Urothelium cell line (cell line): ENCODE measurements around the gene ASIC4.

Source experiments
- DNase-seq: peaks from one replicate; pipeline ENCODE4 v3.0.0; 2011; ENCODE audit warnings: low spot score, mixed read lengths
- FAIRE-seq: peaks from 2 replicates; lab custom pipeline; 2011; peaks lifted over from hg19 to GRCh38; lab: Jason Lieb, UNC

ASIC4 gene

GRCh38 chr2:219565130-219566080 lies 51.1 kb downstream of the ASIC4 start:
- FAIRE-seq = no peak
- no peak for DNase-seq

- no peak for DNase-seq
- FAIRE-seq = no peak
These were observed 52.4 kb downstream of the ASIC4 start for GRCh38 chr2:219566640-219567039.

GRCh38 chr2:219567131-219567530 lies 52.8 kb downstream of the ASIC4 start:
- FAIRE-seq (no peak), DNase-seq (no peak)

DNA sequence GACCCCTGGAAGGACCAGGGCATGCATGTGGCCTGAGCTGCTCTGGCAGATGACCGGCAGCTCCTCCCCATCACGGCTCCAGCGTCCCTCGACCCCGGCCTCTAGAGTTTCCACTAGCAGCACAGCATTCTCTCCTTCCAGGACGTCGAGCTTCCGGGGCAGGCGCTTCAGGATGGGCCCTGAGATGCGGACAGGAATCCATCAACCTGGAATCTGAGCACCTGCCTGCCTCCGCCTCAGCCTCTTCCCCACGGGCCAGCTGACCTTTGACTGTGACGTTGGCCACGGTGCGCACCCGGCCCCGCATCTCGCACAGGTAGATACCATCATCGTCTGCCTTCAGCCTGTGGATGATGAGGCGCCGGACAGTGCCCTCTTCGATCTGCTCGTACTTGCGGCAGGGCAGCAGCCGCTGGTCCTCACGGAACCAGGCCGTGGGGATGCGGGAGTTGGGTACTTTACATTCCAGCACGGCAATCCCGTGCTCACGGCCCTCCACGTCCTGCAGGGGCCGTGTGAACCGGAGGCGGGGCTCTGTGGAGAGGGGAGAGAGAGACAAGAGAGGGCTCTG lies 53.6 kb downstream of the ASIC4 start:
- DNase-seq (no peak), FAIRE-seq (no peak)

- FAIRE-seq (no peak), DNase-seq (no peak)
These were observed 54.8 kb downstream of the ASIC4 start for GRCh38 chr2:219569041-219569440.

GRCh38 chr2:219569635-219570034 lies 55.4 kb downstream of the ASIC4 start:
- FAIRE-seq = no peak

GRCh38 chr2:219570194-219570923 lies 56.1 kb downstream of the ASIC4 start:
- FAIRE-seq (peak; percentile 80), DNase-seq (peak; percentile 71)

More at GRCh38 chr2:219569635-219570034, 55.4 kb downstream of the ASIC4 start:
- DNase-seq = no peak

DNA sequence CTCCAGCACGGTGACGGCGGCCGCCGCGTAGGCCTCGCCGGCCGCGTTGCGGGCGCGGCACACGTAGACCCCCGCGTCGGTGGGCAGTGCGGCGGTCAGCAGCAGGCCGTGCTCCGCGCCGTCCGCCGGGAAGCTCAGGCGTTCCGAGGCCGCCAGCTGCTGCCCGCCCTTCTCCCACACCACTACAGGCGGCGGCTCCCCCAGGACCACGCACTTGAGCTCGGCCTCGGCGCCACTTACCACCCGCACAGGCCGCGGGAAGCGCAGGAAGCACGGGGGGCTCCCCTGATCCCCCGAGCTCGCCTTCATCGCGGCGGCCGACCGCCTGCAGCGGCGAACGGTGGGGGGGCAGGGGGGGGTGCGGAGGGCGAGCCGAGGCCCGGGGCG lies 56.6 kb downstream of the ASIC4 start:
- peak; percentile 63 for FAIRE-seq
- DNase-seq = no peak

DNA sequence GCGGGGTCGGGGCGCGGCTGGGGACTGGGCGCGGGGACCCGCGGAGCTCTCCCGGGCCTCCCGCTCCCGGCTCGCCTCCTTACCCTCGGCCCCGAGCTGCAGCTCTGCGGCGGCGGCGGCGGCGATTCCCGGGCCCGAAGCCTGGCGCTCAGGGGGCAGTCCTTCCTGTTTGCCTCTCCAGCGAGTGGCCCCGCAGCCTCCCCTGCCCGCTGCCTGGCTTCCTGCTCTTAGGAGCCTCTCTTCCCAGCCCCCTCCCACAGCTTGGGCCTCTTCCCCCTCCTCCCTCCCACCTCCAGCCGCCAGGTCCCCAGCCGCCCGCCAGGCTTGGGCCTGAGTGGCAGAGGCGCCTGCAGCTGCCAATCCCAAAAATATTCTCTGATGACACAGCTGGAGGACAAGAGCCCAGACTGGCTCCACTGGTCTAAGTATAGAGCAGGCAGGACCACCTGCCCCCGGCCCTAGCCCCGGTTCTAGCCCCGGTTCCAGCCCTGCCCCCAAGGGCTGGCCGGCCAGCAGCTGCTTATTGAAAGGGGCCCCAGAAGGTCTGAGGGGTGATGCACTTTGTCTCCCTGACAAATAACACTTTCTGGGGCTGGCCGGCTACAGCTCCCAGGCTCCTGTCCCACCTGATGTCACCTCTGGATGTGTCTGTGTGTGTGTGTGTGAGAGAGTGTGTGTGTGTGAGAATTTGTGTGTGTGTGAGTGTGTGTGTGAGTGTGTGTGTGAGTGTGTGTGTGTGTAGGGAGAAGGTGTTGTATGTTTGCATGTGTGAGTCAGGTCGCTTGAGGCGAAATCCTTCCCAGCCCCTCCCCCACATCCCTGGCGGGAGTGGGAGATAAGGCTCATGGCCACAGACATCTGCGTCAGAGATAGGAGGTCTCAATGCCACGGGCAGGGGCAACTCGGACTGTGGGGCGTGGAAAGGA lies 57.3 kb downstream of the ASIC4 start, which contains the start of gene OBSL1:
TSS of gene OBSL1 (minus strand) at position 229 of the 926 bp plus-strand sequence. CDS start 307 bp downstream, outside the sequence.
- DNase-seq = peak; percentile 86
- FAIRE-seq = peak; percentile 94

- DNase-seq (no peak), FAIRE-seq (no peak)
These were observed 58.1 kb downstream of the ASIC4 start, which contains the start of gene INHA for GRCh38 chr2:219572237-219573001. INHA (plus strand) TSS chr2:219572310; CDS start chr2:219572375, 65 bp downstream.

GRCh38 chr2:219573166-219573565 lies 58.9 kb downstream of the ASIC4 start:
- FAIRE-seq (no peak), DNase-seq (no peak)

DNA sequence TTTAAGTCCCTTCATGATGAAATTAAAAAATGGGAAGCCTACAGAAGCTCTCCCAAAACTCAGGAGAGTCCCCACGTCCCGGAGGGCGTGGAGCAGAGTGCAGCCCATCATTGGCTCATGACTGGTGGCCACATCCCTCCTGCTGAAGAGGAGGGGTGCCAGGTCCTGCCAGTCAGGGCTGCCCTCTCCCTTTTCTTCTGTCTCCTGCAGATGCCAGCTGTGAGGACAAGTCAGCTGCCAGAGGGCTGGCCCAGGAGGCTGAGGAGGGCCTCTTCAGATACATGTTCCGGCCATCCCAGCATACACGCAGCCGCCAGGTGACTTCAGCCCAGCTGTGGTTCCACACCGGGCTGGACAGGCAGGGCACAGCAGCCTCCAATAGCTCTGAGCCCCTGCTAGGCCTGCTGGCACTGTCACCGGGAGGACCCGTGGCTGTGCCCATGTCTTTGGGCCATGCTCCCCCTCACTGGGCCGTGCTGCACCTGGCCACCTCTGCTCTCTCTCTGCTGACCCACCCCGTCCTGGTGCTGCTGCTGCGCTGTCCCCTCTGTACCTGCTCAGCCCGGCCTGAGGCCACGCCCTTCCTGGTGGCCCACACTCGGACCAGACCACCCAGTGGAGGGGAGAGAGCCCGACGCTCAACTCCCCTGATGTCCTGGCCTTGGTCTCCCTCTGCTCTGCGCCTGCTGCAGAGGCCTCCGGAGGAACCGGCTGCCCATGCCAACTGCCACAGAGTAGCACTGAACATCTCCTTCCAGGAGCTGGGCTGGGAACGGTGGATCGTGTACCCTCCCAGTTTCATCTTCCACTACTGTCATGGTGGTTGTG lies 60.4 kb downstream of the ASIC4 start:
- no peak for FAIRE-seq
- no peak for DNase-seq

- FAIRE-seq (no peak), DNase-seq (no peak)
These were observed 61.6 kb downstream of the ASIC4 start for GRCh38 chr2:219575566-219576504.

DNA sequence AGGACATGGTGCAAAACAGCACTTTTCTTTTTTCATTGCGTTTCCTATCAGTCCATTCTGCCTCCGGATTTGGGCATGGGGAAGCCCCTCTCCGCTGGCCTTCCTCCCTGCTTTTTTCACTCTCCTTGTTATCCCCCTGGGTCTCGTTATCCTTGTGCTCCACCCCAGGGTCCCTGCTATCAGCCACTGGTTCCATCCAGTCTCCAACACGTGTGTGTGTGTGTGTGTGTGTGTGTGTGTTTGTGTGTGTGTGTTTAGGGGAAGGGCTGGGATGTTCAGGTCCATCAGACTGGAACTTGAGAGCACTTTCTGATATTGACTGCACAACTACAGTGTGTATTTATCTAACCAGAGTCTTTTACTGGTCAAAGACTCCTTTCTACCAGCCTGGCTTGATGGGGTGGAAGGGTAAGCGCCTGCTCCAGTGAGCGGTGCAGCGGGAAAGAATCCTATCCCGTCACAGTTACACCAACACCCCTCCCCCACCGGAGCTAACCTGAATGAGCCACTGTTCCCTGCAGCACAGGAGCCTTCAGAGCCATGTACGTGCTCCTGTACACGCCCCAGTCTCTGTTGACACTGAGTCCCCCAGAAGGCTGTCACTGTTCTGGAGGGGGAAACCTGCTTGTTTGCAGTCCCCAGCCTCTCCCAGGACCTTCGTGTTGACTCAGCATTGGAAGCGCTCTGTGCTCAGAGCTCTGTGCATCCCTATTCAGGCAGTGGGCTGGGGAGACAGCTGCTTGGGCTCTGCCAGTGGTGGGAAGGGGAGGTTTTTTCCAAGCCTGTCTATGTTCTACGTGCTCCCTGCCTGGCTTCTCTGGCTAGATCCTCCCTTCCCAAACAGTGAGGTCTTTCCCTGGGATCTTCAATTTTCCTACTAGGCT lies 62.5 kb downstream of the ASIC4 start:
- DNase-seq = peak; percentile 44
- FAIRE-seq = no peak

DNA sequence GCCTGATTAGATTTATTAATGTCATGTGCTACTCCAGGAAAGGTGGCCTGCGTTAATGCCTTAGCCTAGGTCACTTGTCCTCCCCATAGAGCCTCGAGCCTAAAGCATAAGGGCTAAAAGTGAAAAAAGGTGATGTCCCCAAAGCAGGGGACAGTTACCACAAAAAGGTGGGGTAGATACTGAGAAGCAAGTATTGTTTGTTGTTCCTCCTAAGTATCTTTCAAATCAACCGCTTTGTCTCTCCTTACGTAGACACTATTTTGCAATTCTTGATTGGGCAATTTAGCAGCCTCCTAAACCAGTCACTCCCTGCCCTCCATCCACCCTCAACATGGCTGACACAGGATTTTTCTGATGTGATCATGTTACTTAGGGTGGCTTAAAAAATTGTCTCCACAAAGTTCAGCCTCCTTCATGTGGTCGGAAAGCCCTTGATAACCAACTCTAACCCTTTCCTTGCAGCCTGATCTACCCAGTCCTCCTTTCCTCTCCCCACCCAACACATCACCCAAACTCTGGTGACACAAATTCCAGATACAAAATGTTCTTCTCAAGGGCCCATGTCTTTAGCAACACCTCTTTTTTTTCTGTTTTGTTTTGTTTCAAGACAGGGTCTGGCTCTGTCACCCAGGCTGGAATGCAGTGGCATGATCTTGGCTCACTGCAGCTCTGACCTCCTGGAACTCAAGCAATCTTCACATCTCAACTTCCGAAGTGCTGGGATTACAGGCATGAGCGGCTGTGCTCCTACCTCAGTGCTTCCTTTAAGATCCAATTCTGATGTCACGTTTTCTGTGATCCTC lies 64.7 kb downstream of the ASIC4 start:
- DNase-seq (no peak), FAIRE-seq (no peak)

DNA sequence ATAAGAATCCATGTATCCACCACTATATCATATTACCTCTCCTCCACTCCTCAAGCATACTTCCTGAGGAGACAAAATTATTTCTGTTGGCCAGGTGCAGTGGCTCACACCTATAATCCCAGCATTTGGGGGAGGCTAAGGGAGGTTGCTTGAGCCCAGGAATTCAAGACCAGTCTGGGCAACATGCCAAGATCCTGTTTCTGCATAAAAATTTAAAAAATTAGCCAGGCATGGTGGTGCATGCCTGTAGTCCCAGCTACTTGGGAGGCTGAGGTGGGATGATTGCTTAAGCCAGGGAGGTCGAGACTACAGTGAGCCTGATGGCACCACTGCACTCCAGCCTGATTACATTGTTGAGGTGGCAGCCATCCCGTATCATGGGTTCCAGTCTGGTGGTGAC lies 67.1 kb downstream of the ASIC4 start:
- FAIRE-seq (no peak), DNase-seq (no peak)
